DMS53 treated with DMSO at 0.1 percent for 48 hours (cell line): ENCODE results near the gene DCLRE1B.

Experiments
- DNase-seq: peaks from one replicate; lab custom pipeline; 2025; ENCODE audit not compliant: unreplicated experiment; lab: John Stamatoyannopoulos, UW

DCLRE1B gene

GRCh38 chr1:113904674-113905434, at the start of gene DCLRE1B, which contains the start of gene AP4B1:
Gene DCLRE1B (plus strand): TSS chr1:113905326. CDS start chr1:113905587, 261 bp downstream.
Gene AP4B1 (minus strand): TSS chr1:113904799. CDS start chr1:113904717, 82 bp downstream.
- peak; percentile 98 for DNase-seq

- no peak for DNase-seq
Measured at GRCh38 chr1:113855630-113856400, 49.3 kb upstream of the DCLRE1B start.

- DNase-seq, result no peak
Measured at GRCh38 chr1:113856401-113856790, 48.7 kb upstream of the DCLRE1B start.

GRCh38 chr1:113857776-113858175, 47.4 kb upstream of the DCLRE1B start:
- DNase-seq, result no peak

- DNase-seq, result no peak
Measured at GRCh38 chr1:113858418-113858817, 46.7 kb upstream of the DCLRE1B start.

- no peak for DNase-seq
Measured at GRCh38 chr1:113858982-113859381, 46.1 kb upstream of the DCLRE1B start.

GRCh38 chr1:113859478-113860175, 45.5 kb upstream of the DCLRE1B start:
- no peak for DNase-seq

GRCh38 chr1:113860891-113861290, 44.2 kb upstream of the DCLRE1B start:
- no peak for DNase-seq

- DNase-seq, result no peak
Measured at GRCh38 chr1:113861641-113862040, 43.5 kb upstream of the DCLRE1B start.

GRCh38 chr1:113868387-113869083, 36.6 kb upstream of the DCLRE1B start:
- no peak for DNase-seq

GRCh38 chr1:113870778-113871177, 34.3 kb upstream of the DCLRE1B start:
- DNase-seq, result no peak

- DNase-seq, result no peak
Measured at GRCh38 chr1:113871597-113872113, 33.5 kb upstream of the DCLRE1B start, which contains the start of gene PTPN22. Gene PTPN22 (minus strand): TSS chr1:113871712.

GRCh38 chr1:113872219-113872935, 32.7 kb upstream of the DCLRE1B start:
- DNase-seq, result no peak

GRCh38 chr1:113874012-113874879, 30.9 kb upstream of the DCLRE1B start:
- DNase-seq, result no peak

- DNase-seq, result no peak
Measured at GRCh38 chr1:113875714-113876113, 29.4 kb upstream of the DCLRE1B start.

- no peak for DNase-seq
Measured at GRCh38 chr1:113876176-113876575, 28.9 kb upstream of the DCLRE1B start.

- no peak for DNase-seq
Measured at GRCh38 chr1:113879739-113880038, 25.4 kb upstream of the DCLRE1B start.

GRCh38 chr1:113881661-113882060, 23.5 kb upstream of the DCLRE1B start:
- DNase-seq, result no peak
